HG02571 (cell line): ENCODE results near the gene MKS1.
A peak's percentile ranks its signal among the peaks of the same experiment; 100 is the strongest.

Experiments
- ATAC-seq: cut with Tn5 transposase; IDR thresholded peaks from one replicate; pipeline ENCODE4 v1.9.1; 2021; ENCODE audit warnings: mild to moderate bottlenecking, moderate library complexity; ENCODE audit not compliant: unreplicated experiment

The MKS1 gene

DNA sequence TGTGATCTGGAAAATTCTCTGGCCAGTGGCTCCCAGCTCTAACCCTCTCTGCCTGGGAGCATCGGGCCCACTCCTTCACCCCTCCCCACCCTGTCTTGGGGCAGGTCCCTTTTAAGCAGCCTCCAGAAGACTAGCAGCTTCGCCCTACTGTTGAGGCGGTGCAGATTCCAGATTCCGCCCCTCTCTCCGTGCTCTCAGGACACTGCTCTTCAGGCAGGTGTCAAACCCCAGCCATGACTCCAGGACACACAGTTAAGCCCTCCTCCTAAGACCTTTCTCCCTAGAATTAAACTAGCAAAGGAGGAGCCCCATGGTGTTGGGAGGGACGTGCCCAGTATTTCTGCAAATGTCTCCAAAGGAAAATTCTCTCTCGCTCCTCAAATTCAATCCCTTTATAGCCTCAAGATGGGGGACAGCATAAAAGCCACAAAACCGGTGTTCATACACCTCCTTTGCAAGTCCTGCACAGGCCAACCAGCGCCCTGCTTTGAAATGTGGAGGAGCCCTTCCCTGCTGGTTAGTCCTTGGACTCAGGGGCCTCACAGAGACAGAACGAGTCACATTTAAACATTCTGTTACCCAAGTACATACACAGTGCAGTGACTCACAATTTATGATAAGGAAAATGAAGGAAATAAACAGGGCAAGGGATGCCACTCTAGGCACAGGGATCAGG is 26.5 kb upstream of the MKS1 start:
- no peak for ATAC-seq

DNA sequence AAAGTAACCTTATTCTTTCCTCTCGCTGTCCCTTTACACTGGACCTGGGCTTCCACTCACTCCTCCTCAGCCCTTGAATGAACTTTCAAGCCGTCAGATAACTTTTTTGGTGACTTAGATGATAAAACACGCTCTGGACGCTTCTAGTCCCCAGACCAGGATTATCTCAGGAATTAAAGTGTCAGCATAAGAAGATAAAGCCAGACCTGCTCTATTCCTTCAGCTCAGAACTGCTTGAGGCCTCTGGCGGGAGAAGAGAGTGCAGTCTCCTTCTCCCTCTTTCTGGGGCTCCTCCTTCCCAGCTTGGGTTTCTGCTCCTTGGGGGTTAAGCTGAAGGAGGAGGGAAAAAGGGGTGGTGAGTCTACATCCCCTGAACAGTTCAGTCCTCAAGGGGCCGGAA is 25.9 kb upstream of the MKS1 start:
- no peak for ATAC-seq

DNA sequence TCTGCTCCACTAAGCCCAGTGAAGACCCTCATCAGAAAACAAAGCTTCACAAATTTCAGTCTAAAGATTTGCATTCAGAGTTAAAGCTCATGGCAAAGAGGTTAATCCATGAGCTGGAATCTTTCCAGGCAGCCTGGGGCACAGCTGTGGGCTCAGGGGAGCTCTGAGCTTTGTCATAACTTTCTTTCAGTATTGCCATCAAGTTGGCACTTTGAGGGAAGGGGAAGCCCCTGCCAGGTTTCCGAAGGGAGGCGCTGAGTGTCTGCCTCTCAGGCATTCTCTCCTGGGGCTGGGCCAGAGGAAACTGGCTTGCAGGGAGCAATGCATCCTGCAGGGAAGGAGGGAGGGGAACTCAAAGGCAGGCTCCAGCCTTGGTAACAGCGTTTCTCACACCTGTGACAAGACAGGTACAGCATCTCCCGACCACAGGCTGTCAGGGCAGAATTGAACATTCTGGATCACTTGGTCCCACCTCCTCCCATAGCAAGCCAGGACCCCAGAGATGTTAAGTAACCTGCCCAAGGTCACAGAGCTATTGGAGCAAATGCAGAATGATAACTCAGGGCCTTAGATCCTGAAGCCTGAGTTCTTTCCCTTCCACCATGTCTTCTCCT is 23.2 kb upstream of the MKS1 start:
- no peak for ATAC-seq

DNA sequence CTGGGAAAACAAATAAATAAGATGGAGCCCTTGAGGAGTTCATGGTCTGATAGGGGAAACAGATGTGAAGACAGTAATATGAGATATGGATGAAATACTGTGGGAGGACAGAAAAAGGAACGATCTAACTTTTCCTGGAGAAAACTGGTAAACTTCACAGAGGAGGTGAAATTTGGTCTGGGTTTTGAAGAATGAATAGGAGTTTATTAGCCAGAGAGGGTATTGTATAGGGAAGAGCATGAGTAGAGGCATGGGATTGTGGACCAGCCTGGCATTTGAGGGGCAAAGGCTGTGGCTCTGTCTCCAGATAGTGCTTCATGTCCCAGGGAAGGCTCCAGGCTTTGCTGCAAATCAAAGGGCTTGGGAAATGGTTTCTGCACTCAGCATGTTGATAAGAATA is 20.9 kb upstream of the MKS1 start:
- ATAC-seq: no peak

DNA sequence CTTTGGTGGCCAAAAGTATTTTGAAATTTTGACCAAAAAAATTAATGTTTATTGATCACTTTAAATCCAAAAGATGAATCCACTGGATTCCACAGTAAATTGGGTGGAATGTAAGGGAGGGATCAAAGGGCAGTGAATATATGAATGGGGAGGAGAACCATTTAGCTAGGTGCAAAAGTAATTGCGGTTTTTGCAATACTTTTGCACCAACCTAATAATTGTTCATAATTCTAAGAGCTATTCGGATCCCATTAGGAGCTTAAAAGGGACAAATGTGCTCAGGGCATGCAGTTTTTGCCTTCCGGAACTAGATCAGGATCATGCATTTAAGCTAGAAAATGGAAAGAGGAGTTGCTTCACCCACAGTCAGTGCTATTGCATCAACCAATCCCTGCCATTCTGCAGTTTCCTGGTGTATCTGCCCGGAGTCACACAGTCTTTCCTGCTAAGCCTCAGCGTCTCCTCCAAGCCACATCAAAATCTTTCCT is 19.1 kb upstream of the MKS1 start, which contains the start of gene LPO:
TSS of gene LPO (plus strand) at position 438 of the 488 bp plus-strand sequence. CDS start 4,396 bp downstream, outside the sequence.
- ATAC-seq: no peak

DNA sequence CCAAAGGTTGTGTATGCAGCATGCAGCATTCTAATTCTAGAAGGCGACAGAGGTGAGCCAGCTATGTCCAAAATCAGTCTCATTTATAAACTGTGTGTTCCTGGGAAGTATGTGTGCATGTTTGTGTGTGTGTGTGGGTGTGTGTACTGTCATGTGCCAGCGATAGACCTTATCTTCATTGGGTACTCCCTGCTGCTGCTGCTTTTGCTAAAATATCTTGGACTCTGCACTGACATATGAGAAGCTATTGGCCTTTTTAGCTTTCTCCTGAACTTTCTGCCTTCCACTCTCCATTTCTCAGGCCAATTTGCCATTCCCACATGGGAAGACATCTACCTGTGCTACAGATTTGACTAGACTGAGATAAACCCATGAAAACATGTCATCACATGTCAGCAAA is 17.3 kb upstream of the MKS1 start:
- ATAC-seq: no peak

DNA sequence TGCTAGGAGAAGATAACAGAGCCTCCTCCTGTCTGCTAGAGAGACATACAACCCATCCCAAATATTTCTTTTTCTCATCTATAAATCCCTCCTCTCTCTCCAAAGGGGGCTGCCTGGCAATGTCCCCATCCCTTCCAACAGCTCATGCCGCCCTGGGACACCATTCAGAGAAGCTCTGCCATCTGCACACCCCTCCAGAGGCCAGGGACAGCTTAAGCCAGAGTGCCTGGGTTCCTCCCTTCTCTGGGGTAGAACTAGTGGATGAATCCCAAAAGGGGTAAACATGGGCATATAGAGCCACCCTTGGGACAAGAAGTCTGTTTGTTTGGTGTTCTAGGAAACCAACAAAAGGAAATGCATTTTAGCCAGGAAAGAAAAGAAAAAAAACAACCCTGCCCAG is 16.8 kb upstream of the MKS1 start:
- ATAC-seq: no peak

DNA sequence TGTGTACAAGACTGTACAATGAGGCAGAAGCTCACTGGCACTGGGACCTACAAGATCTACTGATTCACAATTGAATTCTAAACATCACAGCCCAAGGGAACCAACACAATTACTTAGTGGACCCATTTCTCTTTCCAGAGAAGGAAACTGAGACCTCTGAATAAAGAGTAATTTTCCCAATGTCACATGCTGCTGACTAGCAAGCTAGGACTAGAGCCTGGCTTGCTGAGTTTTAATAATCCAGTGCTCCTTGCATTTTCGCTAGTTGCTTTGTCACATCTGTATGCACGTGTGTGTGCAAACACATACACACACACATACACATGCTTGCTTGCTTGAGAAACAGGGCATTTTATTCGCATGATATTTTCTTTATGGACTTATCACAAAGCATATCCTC is 15.5 kb upstream of the MKS1 start:
- no peak for ATAC-seq

DNA sequence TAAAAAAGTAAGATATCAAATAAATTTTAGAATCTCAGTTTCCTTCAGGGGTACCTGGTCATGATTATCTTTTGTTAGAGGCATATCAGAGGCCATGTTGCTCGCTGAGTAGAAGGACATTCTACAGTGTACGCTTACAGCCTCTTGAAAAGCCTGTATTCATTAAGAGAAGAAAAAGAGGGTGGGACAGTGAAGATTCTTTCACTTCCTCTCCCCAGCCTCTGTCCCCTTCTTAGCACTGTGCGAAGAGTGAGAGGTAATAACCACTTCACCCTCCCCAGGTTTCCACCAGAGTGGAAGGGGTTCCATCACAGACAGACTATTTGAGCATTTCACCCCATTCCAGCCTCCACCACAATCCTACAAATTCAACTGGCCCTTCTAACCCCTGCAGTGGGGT is 14.5 kb upstream of the MKS1 start:
- no peak for ATAC-seq

DNA sequence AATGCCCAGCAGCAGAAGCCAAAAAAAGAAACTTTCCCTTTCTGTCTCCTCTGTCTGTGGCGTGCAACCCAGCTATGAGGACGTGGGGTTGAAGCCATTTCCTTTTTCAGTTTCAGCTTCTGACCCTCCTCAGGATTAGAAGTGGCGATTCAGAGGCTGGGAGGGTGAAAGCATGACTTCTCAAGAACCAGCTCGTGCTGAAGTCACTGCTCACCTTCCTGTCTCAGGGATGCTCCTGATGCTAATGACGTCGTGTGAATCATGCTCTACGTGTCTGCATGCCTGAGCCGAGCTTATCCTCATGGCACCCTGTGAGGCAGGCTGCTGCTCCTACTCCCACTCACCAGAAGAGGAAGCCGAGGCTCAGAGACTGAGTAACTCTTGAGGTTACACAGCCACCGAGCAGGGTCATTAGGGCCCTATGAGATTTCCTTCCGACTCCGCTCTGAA is 13.7 kb upstream of the MKS1 start:
- ATAC-seq: peak; percentile 57

DNA sequence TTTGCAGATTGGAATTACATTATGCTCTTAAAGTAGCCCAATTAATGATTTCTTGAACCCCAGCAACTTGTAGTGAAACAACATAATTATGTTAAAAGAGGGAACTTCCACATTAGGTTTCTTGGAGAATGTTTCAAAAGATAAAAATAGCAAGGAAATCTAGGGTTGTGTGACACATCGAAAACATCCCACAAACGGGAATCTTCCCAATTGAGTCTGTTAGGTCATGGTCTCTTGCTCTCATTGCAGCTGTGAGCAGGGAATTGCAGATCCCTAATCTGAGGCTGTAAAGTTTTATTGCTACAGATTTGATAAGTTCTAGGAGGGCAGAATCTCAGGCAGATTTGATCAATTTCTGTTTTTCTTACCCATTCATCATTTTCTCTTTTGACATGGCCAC is 12.6 kb upstream of the MKS1 start:
- no peak for ATAC-seq

DNA sequence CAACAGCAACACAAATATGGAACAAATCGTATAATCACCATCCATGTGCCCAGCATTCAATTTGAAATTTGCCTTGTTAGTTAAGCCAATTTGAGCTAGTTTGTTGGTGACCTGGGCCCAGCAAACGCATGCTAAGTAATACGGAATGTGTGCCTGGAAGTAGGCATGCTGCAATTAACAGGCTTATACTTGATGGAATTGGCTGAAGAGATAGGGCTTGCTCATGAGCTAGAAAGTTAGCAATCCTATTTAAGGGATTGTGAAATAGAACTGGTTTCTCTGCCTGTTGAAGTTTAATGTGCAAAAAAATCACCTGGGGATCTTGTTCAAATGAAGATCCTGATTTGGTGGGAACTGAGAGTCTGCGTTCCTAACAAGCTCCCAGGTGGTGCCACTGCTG is 10.8 kb upstream of the MKS1 start:
- ATAC-seq: no peak

DNA sequence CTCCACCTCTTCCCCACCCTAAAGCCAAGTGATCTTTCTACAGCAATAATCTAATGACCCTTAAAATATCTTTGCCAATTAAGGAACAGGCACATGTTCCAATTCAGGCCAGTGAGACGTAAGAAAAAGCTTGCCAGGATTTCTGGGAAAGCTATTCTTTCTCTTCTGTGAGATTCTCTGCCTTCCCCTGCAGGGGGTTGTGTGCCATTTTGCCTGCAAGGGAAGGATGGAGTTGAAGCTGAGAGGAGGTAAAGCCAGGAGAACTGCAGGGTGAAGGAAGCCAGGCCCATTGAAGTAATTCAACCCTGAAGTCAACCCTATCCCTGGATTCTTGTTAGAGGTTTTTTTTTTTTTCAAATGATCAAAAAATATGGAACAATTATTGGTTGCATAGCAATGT is 10.3 kb upstream of the MKS1 start:
- ATAC-seq: no peak

DNA sequence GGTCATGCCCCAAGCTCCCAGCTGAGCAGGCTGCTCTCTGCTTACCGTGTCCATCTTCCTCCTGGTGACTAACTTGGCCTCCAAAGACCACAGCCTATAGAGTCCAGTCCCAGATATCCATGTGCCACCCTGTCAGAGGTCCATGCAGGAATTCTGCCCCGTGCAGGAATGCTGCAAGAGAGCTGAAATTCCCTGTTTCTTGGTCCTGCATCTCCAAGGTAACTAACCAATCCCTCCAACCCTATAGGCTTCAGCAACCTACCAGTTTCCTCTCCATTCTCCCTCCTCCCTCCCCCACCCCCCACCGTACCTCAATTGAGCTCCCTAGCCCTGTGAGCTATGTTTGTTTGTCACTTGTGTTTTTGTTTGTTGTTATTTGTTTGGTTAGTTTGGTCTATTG is 9.6 kb upstream of the MKS1 start:
- ATAC-seq: no peak

DNA sequence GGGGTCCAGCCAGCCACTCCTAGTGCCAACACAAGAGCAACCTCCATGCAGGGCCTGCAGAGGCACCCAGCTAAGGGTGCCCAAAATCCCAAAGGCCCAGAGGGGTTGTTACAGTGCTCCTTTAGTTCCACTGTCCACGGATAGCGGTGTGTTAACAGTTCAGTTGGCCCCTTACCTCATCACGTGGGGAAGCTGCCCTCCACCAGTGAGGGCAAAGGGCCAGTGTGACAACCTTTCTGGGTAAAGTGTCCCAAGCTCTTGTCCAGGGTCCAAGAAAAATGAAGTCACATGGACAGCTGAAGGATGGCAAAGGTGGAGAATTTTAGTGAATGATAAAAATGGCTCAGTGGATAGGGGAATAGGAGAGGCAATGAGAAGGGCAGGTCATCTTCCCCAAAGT is 8.7 kb upstream of the MKS1 start:
- no peak for ATAC-seq

DNA sequence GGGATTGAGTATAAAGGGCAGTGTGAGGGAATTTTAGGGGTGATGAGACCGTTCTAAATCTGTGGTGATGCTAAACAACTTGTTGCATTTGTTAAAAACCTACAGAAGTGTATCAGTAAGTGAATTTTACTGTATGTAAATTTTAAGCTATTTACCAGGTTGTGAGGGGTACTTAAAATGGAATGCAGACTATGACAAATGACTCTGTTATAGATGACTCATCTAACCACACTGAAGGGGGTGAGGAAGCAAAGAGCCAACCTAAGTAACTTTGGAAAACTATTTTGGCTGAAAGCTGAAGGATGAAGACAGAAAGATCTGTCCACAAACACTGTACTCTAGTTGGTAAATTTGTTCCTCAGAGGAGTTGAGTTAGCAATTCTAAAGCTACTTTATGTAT is 5.3 kb upstream of the MKS1 start:
- no peak for ATAC-seq

DNA sequence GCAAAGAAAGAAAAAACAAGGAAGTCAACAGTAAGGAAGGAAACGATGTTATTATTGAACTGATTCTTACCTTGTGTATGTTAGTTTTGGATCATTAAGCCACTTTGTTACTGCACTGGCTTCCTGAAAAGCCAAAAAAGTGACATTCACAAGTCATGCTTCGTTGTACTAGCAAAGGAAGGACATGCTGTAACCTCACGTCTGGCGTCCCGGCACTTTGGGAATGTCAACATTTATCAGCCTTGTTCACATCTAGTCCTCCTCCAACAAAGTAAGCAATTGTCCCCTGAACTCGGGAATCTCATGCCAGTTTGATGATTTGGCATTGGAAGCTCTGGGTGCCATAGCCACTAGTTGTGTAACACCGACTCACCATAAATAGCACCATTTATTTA is 731 bp upstream of the MKS1 start:
- ATAC-seq: no peak

DNA sequence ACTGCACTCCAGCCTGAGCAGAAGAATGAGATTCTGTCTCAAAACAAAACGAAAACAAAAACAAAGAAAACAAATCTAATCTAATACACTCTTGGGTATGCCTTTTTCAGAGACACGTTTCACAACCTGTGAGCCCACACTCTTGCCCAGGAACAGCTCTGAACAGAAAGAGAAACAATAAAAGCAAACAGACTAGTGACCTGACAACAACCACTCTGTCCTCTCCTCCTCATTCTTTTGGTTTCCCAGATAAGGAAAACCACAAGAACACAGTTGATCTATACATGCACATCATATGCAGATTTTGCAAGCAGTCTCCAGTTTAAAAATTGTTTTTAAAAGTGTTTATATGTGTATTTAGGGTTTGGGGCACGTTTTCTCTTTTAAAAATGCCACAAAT is 1.3 kb downstream of the MKS1 start:
- ATAC-seq: no peak

DNA sequence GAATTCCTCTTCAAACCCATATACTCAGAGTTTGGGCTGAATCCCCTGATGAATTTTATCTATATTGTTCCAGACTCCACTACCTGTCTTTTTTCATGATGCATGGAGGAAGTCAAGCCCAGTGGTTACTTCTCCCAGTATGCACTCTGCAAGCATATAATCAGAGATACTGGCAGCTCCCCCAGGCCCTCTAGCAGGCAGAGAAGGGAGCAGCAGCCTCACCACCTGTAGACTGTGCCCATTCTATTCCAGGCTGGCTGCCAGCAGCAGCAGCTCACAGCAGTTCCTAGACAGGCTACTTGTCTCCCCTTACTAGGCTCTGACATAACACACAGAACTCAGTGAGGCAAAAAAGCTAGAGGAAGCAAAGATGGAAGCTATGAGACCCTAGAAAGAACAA is 3.4 kb downstream of the MKS1 start:
- no peak for ATAC-seq

DNA sequence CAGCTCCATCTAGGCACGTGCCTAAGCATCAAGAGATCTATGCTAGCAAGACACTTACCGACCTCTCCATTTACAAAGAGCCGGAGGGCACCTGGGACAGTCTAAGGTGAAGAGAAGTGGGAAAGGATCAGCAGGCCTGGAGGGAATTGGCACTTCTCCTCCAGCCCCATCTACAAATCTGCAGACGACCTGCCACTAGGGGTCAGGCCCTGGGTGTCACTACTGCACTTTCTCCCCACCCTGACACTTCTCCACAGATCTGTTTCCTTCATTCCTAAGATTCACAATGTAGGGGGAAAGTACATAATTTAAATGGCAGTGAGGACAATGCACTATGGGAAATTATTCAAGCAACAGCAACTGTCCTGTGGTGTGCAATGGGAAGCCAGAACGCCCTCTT is 8.1 kb downstream of the MKS1 start:
- ATAC-seq: no peak

DNA sequence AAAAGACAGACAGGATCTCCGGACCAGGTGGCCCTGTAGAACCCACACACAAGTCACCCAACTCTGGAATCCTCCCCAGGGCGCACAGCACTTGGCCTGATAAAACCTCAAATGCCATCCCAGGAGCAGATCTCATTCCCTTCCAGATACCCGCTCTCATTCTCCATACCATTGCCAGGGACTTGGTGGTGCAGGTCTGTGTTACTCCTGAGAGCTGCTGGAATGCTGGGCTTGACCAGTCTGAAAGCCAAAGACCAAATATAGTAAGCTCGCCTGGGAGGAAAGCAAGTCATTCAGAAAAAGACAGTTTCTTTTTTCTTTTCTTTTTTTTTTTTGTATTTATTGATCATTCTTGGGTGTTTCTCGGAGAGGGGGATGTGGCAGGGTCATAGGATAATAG is 10.7 kb downstream of the MKS1 start:
- no peak for ATAC-seq

DNA sequence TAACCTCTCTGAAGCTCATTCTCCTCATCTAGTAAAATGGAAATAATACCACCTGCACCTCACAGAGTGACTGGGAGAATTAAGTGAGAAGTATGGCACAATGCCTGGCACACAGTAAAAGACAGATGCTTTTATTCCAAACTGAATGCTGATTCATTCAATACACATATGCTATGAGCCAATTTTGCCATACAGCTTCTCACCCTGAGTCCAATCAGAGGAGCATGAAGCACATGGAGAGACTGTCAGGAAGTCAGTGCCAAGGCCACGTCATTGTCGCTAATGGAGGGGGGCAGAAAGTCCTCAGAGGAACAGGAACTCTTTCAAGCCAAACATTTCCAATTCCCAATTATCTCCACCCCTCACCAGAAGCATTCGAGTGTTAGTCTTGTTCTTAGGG is 11.6 kb downstream of the MKS1 start:
- no peak for ATAC-seq

DNA sequence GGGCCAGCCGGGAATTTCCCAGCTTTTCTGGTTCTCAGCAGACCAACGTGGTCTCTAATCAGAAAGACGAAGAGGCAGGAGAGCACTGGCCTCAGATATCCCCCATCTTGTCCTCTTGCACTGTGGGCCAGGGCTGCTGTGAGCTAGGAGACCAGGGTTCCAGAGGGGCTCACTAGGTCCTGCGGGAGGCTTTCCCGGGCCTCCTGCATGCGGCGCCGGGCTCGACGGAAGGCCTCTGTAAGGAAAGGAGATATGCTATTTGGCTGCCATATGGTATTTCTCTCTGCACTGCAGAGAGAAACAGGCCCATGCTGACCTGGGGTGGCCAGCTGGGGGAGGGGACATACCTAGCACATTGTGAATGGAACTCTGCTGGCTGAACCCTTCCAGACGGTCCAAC is 13.1 kb downstream of the MKS1 start:
- ATAC-seq: no peak
